Smooth muscle cell (in vitro differentiated cells): ENCODE data around the gene AKAP6. TPM values are rescaled to one million over a fixed set of nuclear protein-coding genes. Genes with fewer than 3 reads are reported as not detected.
"Not testable (repeated sequence)": the region's sequence is repeated elsewhere in the genome, so short reads cannot be mapped to it uniquely, and the experiment has no call there.

ENCODE experiments used
- DNase-seq: peaks from one replicate; lab custom pipeline; 2025; ENCODE audit not compliant: unreplicated experiment; lab: John Stamatoyannopoulos, UW
- H2AFZ ChIP-seq: fragments of 200-600 bp; sonication (generic); 2 replicates; pipeline ENCODE4 v1.6.0; 2016; ENCODE audit warnings: antibody characterized with exemption, low read depth, mild to moderate bottlenecking
- H3F3A ChIP-seq: fragments of 200-600 bp; sonication (generic); 2 replicates; pipeline ENCODE4 v1.6.0; 2017; ENCODE audit warnings: antibody characterized with exemption, low read depth
- H3K27ac ChIP-seq: fragments of 200-600 bp; sonication (generic); 2 replicates; pipeline ENCODE4 v1.5.1; 2016; ENCODE audit warnings: low read depth, mild to moderate bottlenecking
- H3K27me3 ChIP-seq: fragments of 200-600 bp; sonication (generic); 2 replicates; pipeline ENCODE4 v1.6.1; 2016; ENCODE audit warnings: low read depth, mild to moderate bottlenecking
- H3K36me3 ChIP-seq: fragments of 200-600 bp; sonication (generic); 2 replicates; pipeline ENCODE4 v1.5.1; 2016; ENCODE audit warnings: low read depth
- H3K4me1 ChIP-seq: fragments of 200-600 bp; sonication (generic); 2 replicates; pipeline ENCODE4 v1.5.1; 2016; ENCODE audit warnings: low read depth
- H3K4me2 ChIP-seq: fragments of 200-600 bp; sonication (generic); 2 replicates; pipeline ENCODE4 v1.6.0; 2016; ENCODE audit warnings: mild to moderate bottlenecking
- H3K4me3 ChIP-seq: fragments of 200-600 bp; sonication (generic); 2 replicates; pipeline ENCODE4 v1.5.1; 2016; ENCODE audit warnings: mild to moderate bottlenecking
- H3K79me2 ChIP-seq: fragments of 200-600 bp; sonication (generic); 2 replicates; pipeline ENCODE4 v1.6.0; 2016; ENCODE audit warnings: low read depth, mild to moderate bottlenecking
- H3K9ac ChIP-seq: fragments of 200-600 bp; sonication (generic); 2 replicates; pipeline ENCODE4 v1.6.0; 2016; ENCODE audit warnings: low read depth
- H3K9me3 ChIP-seq: fragments of 200-600 bp; sonication (generic); replicated peaks from 2 replicates; pipeline ENCODE4 v1.5.1; 2016; ENCODE audit warnings: low read depth
- H4K20me1 ChIP-seq: fragments of 200-600 bp; sonication (generic); 2 replicates; pipeline ENCODE4 v1.6.0; 2016; ENCODE audit warnings: low read depth
- CTCF ChIP-seq: fragments of 200-600 bp; sonication (generic); IDR thresholded peaks from 2 replicates; pipeline ENCODE4 v1.5.1; 2017; ENCODE audit warnings: borderline replicate concordance, mild to moderate bottlenecking, antibody characterized with exemption; ENCODE audit not compliant: insufficient read depth, poor library complexity, severe bottlenecking
- WGBS: methylation state at CpG from one replicate; pipeline ENCODE4 v1.1.7; 2016; ENCODE audit warnings: low lambda C conversion rate; 5-methylcytosine and 5-hydroxymethylcytosine counted together
- polyA plus RNA-seq: library from polyadenylated mRNA; unstranded; fragments of >200 nt; fragmentation: Nextera tagmentation; extraction: Ambion mirVana; gene quantifications from 2 replicates; pipeline ENCODE4 v1.2.1, GENCODE V29; 2016
- total RNA-seq: library from RNA; depleted of rRNA; stranded (reverse); fragments of >200 nt; gene quantifications from 2 replicates; pipeline ENCODE4 v1.2.3, GENCODE V29; 2014

AKAP6 gene
- total and polyA plus RNA-seq, 2 experiments from 2014 or later, result 1.3 to 6.4 TPM

- Histone ChIP-seq H3K79me2 (no peaks in the 10 kb centered on the region), H2AFZ (no peak overlapping the region), H3K27me3 (no peaks in the 10 kb centered on the region), H3K9me3 (no peaks in the 10 kb centered on the region), H3F3A (no peaks in the 10 kb centered on the region), H3K4me2 (no peak overlapping the region), H3K36me3 (no peaks in the 10 kb centered on the region), H3K4me1 (no peaks in the 10 kb centered on the region), H3K9ac (no peak overlapping the region), H4K20me1 (no peaks in the 10 kb centered on the region), H3K27ac (no peak overlapping the region), H3K4me3 (no peak overlapping the region)
- DNase-seq, result no peak
- no peak for TF ChIP-seq CTCF
- WGBS, result 73% methylated on average over 2 of the region's 2 CpGs
These were observed 55.4 kb downstream of the AKAP6 start for GRCh38 chr14:32384464-32384863.

GRCh38 chr14:32387295-32387694 is 58.2 kb downstream of the AKAP6 start:
- H4K20me1 ChIP-seq, H3K4me2 ChIP-seq, H3K4me3 ChIP-seq, H3K79me2 ChIP-seq, H3K4me1 ChIP-seq, H3K36me3 ChIP-seq, H3K27ac ChIP-seq, H3K9ac ChIP-seq, DNase-seq, H2AFZ ChIP-seq, H3F3A ChIP-seq, H3K27me3 ChIP-seq, H3K9me3 ChIP-seq: not testable (repeated sequence)
- WGBS, result 90% methylated on average over 2 of the region's 2 CpGs

- no peaks in the 10 kb centered on the region for H4K20me1 ChIP-seq
- no peaks in the 10 kb centered on the region for H3K79me2 ChIP-seq
- H3K4me2 ChIP-seq, result no peak overlapping the region
- no peaks in the 10 kb centered on the region for H3K27me3 ChIP-seq
- no peaks in the 10 kb centered on the region for H3K36me3 ChIP-seq
- no peaks in the 10 kb centered on the region for H3K9me3 ChIP-seq
- no peak for DNase-seq
- no peak overlapping the region for H2AFZ ChIP-seq
- no peak overlapping the region for H3K4me3 ChIP-seq
- no peaks in the 10 kb centered on the region for H3F3A ChIP-seq
- WGBS, result 96% methylated on average over 1 of the region's 1 CpG
- H3K4me1 ChIP-seq, result no peaks in the 10 kb centered on the region
- no peak overlapping the region for H3K27ac ChIP-seq
- TF ChIP-seq CTCF, result no peak
- no peak overlapping the region for H3K9ac ChIP-seq
These were observed 64.0 kb downstream of the AKAP6 start for GRCh38 chr14:32393119-32393518.

GRCh38 chr14:32394038-32394437 is 64.9 kb downstream of the AKAP6 start:
- no peak overlapping the region for H2AFZ ChIP-seq
- no peak for DNase-seq
- no peaks in the 10 kb centered on the region for H3K4me1 ChIP-seq
- TF ChIP-seq CTCF, result no peak
- no peaks in the 10 kb centered on the region for H3K79me2 ChIP-seq
- no peaks in the 10 kb centered on the region for H3K27me3 ChIP-seq
- no peaks in the 10 kb centered on the region for H3K36me3 ChIP-seq
- no peak overlapping the region for H3K27ac ChIP-seq
- H3K4me3 ChIP-seq, result no peak overlapping the region
- no peak overlapping the region for H3K4me2 ChIP-seq
- WGBS, result 95% methylated on average over 1 of the region's 1 CpG
- no peaks in the 10 kb centered on the region for H4K20me1 ChIP-seq
- no peaks in the 10 kb centered on the region for H3F3A ChIP-seq
- H3K9ac ChIP-seq, result no peak overlapping the region
- no peaks in the 10 kb centered on the region for H3K9me3 ChIP-seq
